CD4-positive, alpha-beta T cell treated with Interleukin-15 for 1 hour (primary cell): ENCODE results near the gene SARDH.
"Not testable (repeated sequence)": the region's sequence is repeated elsewhere in the genome, so short reads cannot be mapped to it uniquely, and the experiment has no call there.

Source experiments
- DNase-seq: peaks from one replicate; pipeline ENCODE4 v3.0.0-alpha.2; 2020

The SARDH gene

DNA sequence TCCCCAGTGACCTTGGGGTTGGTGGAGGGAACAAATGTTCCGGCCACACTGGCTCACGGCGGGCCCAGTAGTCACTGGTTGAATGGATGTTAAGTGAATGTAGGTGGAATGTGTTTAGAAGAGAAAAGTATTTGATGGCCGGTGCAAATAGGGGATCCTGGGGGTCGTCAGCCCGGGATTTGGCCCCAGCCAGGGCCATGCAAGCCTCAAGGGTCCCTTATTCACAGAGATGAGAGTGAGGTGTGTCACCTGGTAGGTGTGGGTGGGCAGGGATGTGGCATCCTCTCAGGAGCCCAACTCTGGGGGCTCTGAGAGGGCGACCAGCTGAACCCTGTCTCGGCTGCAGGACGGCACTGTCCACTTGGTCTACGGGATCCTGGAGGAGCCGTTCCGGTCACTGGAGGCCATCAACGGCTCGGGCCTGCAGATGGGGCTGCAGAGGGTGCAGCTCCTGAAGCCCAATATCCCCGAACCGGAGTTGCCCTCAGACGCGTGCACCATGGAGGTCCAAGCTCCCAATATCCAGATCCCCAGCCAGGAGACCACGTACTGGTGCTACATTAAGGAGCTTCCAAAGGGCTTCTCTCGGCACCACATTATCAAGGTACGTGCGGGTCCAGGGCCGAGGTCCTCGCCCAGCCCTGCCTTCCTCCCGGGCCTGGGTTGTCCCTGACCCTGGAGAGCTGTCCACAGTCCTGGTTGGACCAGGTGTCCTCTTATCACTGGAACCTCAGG lies 96.1 kb downstream of the SARDH start:
- no peak for DNase-seq

DNA sequence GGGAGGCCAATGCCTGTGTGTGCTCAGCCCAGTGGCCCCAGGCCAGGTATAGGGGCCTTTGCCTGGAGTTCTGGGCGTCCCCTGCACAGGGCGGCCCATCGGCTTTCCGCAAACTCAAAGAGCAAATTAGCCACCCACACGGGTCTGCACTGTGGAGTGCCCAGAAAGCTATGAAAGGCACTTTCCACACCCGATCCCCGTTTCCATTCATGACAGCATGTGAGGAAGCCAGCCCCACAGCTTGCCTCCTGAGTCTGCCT lies 96.8 kb downstream of the SARDH start:
- DNase-seq, result no peak

DNA sequence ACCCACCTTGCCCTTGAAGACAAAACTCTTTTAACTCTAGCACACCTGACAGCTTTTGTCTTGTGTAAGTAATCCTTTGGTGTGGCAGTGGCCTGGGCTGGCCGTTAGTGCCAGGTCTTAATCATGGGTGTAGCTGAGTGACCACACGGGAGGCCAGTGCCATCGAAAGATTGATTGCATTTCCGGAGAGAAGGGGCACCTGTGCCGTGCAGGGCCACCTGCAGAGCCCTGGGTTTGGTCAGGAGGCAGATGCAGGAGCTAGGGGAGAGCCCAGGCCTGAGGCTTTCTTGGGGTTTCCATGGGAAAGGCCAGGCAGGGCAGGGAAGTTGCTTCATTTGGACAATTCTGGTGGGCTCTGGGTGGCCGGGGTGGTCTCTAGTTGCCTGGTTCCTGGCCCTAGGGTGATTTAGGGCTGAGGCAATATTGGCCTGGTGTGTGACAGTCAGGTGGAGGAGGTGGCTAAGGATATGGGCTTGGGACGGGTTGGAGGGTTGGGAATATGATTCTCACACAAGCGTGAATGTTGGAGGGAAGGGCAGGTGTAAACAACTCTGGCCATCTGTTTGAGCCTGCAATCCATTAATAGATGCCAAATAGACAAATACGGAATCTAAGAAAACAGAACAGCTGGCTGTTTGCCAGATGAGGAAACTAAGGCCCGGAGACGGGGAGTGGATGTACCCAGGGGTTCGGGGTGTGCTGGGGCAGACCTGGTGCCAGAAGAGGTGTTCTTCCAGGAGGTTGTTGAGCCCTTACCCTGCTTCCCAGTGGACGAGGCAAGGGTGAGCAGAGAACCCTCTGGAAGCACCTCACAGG lies 97.4 kb downstream of the SARDH start:
- DNase-seq, result no peak

DNA sequence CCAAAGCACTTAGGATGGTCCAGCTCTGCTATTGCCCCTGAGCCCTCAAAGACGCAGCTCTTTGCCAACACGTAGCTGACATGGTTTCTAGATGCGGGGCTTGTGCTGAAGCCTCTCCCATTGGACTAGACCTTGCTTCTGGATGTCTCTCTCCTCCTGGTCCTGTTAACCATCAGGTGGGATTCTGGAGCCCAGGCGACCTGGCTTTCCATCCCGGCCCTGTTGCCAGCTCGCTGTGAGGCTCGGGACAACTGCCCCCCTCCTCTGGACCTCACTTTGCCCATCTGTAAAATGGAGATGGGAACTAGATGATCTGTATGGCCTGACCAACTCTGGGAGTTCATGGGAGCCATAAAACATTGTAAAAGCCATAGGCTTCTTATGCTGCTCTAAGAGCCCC lies 98.0 kb downstream of the SARDH start:
- DNase-seq, result no peak

DNA sequence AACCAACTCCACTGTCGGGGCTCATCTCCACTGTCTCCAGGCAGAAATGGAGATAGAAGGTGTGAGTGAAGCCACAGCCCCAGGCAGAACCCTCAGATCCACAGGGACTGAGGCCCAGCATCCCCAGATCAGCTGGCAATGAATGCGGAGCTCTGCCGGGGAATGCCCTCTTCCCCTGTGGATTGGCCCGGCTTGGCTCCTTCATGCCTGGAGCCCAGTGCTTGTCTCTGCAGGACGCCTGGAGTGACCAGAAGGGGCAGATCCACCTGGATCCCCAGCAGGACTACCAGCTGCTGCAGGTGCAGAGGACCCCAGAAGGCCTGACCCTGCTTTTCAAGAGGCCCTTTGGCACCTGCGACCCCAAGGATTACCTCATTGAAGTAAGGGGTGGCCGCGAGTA lies 98.5 kb downstream of the SARDH start:
- DNase-seq, result no peak

- no peak for DNase-seq
These were observed 99.4 kb downstream of the SARDH start for GRCh38 chr9:133638711-133639110.

- no peak for DNase-seq
These were observed 100.1 kb downstream of the SARDH start for GRCh38 chr9:133638076-133638475.

- DNase-seq, result no peak
These were observed 100.6 kb downstream of the SARDH start for GRCh38 chr9:133637451-133638055.

GRCh38 chr9:133636902-133637301 lies 101.2 kb downstream of the SARDH start:
- no peak for DNase-seq

- DNase-seq, result no peak
These were observed 102.3 kb downstream of the SARDH start, which contains the start of gene DBH for GRCh38 chr9:133635533-133636531. TSS of gene DBH (plus strand) at chr9:133636363. CDS start at chr9:133636372, 9 bp downstream.

DNA sequence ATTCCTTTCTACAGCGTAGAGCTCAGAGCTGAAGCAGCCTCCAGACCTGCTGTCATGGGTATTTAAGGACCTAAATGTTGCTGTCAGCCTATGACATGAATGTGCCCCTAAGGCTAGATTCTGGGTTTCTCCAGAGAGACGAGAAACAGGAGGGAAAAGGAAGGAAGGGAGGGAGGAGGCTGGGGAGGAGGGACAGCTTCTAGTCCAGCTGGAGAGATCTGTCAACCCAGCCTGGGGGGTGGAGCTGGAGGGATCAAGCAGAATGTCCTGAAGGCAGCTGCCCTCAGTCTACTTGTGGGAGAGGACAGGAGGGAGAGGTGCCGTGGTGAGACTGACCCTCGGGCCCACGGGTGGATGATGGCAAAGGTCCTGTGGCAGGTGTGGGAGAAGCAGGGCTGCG lies 103.1 kb downstream of the SARDH start:
- no peak for DNase-seq

- no peak for DNase-seq
These were observed 104.0 kb downstream of the SARDH start for GRCh38 chr9:133634081-133634691.

DNA sequence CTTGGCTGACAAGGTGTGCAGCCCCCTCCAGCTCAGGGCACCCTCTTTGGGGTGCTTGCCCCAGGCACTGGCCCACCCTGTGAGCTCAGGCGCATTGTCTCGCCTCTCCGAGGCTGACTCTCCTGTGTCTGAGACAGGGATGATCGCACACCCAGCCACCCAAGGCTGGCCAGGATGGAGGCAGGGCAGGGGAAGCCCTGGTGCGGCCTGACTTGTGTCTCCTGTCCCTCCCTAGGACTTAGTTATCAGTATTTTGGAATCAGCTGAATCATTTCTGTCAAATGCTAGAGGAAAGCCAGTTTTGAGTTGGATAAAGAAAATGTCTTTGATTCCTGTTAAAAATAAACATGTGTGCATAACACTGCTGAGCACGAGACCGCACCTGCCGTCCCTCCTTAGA lies 104.5 kb downstream of the SARDH start:
- no peak for DNase-seq

DNA sequence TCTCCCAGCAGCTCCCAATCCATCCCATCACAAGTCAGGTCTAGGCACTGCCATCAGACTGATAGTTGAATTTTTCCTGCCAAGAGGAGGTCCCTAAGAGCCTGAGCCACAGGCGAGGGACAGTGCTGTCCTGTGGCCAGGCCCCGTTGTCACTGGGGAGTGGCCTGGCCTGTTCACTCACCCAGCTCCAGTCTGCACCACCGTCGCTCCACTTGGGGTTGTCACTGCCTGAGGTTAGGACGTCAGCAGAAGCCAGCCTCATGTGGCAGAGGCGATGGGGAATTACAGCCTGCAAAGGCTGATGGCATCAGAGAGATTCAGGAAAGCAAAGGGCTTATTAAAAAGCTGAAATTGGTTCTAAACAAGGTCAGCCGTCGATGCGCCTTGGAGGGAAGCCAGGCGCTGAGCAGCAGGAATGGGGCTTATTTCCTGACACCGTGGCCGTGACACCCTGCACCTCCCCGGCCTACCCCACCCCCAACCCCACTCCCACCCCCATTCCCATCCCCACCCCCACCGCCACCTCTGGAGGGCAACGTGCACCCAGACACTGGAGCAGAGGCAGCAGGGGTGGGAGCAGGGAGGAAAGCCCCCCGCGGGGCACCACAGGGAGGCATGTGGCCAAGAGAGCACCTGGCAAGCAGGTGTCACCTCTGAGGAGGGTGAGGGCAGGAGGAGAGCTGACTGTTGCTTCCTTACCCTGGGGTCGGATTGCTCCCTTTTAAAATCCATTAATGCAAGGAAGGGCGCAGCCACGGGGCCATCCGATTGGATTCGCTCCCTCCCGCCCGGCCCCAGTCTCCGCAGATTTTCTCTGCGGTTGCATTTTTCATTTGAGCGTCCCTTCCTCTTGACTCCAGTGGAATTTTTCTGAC lies 105.1 kb downstream of the SARDH start:
- DNase-seq, result no peak

DNA sequence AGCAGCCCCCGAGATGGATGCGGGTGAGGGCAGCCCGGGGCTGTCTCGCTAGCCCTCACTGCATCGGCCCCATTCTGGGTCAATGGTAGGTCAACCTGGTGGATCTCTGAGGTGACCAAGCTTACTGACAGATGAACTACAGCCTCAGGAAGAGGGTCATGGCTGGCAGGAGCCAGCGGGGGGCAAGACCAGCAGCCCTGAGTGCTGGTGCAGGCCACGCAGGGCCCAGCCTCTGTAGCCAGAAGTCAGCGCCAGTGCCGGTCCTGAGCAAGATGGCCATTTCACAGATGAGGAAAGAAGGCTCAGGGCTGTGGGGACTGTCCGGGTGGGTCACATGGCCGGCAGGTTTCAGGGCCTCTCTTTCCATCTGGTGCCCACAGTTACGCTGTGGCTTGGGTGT lies 107.0 kb downstream of the SARDH start:
- DNase-seq, result no peak

DNA sequence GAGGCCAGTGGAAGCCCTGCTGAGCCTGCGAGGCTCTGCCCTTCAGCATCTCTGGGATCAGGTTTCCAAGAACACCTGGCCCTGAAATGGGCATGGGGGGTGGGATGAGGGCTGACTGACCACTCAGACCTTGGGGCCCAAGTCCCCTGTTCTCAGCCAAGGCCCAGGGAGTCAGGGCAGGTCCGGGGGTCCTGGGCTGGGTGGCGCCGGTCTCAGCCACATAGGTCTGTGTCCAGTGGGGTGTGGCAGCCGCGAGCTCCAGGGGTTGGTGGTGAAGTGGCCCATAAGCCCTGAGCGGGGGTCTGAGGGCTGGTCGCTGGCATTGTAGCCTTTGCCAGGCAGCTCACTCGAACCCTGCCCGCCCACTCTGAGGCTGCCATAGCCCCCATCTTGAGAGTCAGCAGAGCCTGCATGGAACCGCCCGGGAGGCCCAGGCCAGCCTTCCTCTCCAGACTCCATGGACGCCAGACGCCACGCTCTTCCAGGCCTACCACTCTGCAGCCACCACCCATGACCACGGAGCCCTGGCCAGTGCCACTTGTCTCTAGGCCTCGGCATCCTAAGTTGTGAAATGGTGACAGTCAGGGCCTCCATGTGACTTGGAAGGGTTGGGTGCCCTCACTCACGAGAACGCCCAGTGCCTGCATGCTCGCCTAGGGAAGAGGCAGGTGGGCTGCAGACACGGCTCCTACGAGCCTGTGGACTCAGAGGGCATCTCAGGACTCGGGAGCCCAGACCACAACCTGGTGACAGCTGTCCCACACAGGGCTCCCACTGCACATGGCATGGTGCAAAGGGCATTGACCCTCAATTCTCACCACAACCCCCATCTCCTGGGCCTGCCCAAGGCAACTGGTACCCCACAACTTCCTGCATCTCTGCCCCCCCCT lies 108.7 kb downstream of the SARDH start:
- no peak for DNase-seq

- no peak for DNase-seq
These were observed 109.4 kb downstream of the SARDH start for GRCh38 chr9:133628766-133629165.

DNA sequence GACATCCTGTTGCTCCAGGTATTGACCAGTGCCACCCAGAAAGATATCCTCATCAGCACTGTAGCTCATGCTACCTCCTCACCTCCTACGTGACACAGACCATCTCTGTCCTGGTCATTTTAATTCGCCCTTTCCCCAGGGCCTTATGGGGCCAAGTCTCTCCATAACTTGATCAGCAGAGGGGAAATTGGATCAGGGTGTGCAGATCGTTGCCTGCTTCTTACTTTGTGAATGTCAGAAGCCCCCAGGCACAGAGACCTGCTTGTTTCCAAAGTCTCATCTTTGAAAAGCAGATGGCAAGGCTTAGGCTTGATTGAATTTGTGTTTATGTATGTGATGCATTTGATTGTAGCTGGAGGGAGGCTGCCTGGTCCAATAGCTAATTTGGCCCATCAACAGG lies 110.8 kb downstream of the SARDH start:
- no peak for DNase-seq

- not testable (repeated sequence) for DNase-seq
These were observed 112.1 kb downstream of the SARDH start for GRCh38 chr9:133626008-133626407.

DNA sequence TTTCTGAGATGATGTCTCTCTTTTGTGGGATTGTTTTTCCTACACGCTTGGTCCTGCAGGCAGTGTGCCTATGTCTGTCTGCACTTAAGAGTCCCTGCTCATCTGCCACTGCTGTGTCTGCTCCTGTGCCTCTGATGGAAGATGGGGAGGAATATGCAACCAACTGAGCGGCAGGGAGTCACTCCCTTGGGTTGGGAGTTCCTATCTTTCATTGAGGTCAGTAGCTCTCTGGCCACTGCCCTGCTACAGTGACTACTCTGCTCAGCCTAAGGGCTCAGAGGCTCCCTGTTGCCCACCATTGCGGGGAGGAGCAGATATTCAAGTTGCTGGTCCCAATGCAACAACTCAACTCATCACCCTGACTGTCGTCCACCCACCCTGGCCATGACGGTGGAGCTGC lies 115.6 kb downstream of the SARDH start:
- DNase-seq, result no peak
